Measurements from ENCODE around the gene IRX1. TPM values are rescaled to one million over a fixed set of nuclear protein-coding genes. Genes with fewer than 3 reads are reported as not detected.

Gene IRX1
- total and polyA plus RNA-seq, 2 of the 13 experiments (the other 11 are each of a cell fraction or from before 2014, with no cell fraction given): not detected

DNA sequence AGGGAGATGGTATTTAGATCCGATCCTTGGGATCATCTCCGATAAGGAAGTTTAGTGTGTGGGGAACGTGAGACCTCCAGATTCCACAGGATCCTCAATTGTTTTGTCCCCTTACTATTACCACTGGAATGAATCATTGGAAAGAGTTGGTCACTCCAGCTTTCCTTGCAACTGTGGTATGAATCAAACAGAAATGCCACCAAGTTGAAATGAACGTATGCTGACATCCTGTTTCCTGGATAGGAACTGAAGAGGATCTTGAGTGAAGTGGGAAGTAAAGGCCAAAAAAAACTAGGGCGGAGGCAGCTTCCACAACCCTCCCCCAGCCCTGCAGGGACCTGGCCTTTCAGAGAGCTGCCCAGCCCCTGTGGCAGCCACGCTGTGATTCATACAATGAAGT, 23.9 kb downstream of the IRX1 start:
- DNase-seq (ENCODE audit: low spot score) (no peak), ATAC-seq (no peak), FAIRE-seq (no peak)
- H3K9ac ChIP-seq (ENCODE audit: insufficient read depth, low read depth, low read length): no peak overlapping the region
- no peaks in the 10 kb centered on the region for H3K79me2 ChIP-seq (ENCODE audit: insufficient read depth, low read length)
- no TSS peak for BruUV-seq (replicated peaks)
- 0 out of 5 replicates have a peak, but pooled peaks cover 0 to 4% of the 10 kb centered on the region in 2 experiments for H3K27me3 ChIP-seq (ENCODE audit: control insufficient read depth in 1 of 2, insufficient read depth in 2 of 2, low read length in 2 of 2)
- H3K4me2 ChIP-seq (ENCODE audit: low read depth, low read length): no peak overlapping the region
- H2AFZ ChIP-seq (ENCODE audit: low read length): no peak overlapping the region
- H3K4me1 ChIP-seq (ENCODE audit: insufficient read depth, low read length): no peaks in the 10 kb centered on the region
- H3K9me3 ChIP-seq (ENCODE audit: low read length): no peaks in the 10 kb centered on the region
- H4K20me1 ChIP-seq (ENCODE audit: insufficient read depth, low read length): no peaks in the 10 kb centered on the region
- TF ChIP-seq ZNF234 (CRISPR knock-in tag; conservative IDR thresholded peaks at IDR 0.05): no peak
- TF ChIP-seq, protein P1, sequence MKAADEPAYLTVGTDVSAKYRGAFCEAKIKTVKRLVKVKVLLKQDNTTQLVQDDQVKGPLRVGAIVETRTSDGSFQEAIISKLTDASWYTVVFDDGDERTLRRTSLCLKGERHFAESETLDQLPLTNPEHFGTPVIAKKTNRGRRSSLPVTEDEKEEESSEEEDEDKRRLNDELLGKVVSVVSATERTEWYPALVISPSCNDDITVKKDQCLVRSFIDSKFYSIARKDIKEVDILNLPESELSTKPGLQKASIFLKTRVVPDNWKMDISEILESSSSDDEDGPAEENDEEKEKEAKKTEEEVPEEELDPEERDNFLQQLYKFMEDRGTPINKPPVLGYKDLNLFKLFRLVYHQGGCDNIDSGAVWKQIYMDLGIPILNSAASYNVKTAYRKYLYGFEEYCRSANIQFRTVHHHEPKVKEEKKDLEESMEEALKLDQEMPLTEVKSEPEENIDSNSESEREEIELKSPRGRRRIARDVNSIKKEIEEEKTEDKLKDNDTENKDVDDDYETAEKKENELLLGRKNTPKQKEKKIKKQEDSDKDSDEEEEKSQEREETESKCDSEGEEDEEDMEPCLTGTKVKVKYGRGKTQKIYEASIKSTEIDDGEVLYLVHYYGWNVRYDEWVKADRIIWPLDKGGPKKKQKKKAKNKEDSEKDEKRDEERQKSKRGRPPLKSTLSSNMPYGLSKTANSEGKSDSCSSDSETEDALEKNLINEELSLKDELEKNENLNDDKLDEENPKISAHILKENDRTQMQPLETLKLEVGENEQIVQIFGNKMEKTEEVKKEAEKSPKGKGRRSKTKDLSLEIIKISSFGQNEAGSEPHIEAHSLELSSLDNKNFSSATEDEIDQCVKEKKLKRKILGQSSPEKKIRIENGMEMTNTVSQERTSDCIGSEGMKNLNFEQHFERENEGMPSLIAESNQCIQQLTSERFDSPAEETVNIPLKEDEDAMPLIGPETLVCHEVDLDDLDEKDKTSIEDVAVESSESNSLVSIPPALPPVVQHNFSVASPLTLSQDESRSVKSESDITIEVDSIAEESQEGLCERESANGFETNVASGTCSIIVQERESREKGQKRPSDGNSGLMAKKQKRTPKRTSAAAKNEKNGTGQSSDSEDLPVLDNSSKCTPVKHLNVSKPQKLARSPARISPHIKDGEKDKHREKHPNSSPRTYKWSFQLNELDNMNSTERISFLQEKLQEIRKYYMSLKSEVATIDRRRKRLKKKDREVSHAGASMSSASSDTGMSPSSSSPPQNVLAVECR (CRISPR knock-in tag; IDR thresholded peaks at IDR 0.05; ENCODE audit: borderline replicate concordance): no peak
- TF ChIP-seq FOXA3 (CRISPR knock-in tag; IDR thresholded peaks at IDR 0.05): no peak
- TF ChIP-seq SNAI1 (CRISPR knock-in tag; IDR thresholded peaks at IDR 0.05; ENCODE audit: borderline replicate concordance): no peak
- TF ChIP-seq ZNF180 (CRISPR knock-in tag; IDR thresholded peaks at IDR 0.05; ENCODE audit: borderline replicate concordance, low read depth): no peak
- no peak for TF ChIP-seq HNRNPLL (IDR thresholded peaks at IDR 0.05; ENCODE audit: low read depth, low read length, poor library complexity, severe bottlenecking)
- no peak for TF ChIP-seq RFX1 (IDR thresholded peaks at IDR 0.05)
- TF ChIP-seq, protein P2, sequence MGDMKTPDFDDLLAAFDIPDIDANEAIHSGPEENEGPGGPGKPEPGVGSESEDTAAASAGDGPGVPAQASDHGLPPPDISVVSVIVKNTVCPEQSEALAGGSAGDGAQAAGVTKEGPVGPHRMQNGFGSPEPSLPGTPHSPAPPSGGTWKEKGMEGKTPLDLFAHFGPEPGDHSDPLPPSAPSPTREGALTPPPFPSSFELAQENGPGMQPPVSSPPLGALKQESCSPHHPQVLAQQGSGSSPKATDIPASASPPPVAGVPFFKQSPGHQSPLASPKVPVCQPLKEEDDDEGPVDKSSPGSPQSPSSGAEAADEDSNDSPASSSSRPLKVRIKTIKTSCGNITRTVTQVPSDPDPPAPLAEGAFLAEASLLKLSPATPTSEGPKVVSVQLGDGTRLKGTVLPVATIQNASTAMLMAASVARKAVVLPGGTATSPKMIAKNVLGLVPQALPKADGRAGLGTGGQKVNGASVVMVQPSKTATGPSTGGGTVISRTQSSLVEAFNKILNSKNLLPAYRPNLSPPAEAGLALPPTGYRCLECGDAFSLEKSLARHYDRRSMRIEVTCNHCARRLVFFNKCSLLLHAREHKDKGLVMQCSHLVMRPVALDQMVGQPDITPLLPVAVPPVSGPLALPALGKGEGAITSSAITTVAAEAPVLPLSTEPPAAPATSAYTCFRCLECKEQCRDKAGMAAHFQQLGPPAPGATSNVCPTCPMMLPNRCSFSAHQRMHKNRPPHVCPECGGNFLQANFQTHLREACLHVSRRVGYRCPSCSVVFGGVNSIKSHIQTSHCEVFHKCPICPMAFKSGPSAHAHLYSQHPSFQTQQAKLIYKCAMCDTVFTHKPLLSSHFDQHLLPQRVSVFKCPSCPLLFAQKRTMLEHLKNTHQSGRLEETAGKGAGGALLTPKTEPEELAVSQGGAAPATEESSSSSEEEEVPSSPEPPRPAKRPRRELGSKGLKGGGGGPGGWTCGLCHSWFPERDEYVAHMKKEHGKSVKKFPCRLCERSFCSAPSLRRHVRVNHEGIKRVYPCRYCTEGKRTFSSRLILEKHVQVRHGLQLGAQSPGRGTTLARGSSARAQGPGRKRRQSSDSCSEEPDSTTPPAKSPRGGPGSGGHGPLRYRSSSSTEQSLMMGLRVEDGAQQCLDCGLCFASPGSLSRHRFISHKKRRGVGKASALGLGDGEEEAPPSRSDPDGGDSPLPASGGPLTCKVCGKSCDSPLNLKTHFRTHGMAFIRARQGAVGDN (CRISPR knock-in tag; IDR thresholded peaks at IDR 0.05): no peak
- TF ChIP-seq, protein P3, sequence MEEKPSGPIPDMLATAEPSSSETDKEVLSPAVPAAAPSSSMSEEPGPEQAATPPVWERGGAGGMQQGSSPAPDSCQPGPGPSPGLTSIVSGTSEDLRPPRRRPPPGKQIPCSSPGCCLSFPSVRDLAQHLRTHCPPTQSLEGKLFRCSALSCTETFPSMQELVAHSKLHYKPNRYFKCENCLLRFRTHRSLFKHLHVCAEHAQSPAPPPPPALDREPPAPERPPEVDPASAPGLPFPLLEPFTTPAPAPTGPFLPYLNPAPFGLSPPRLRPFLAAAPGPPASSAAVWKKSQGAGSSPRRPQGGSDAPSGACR (CRISPR knock-in tag; IDR thresholded peaks at IDR 0.05): no peak
- TF ChIP-seq ZFAT (CRISPR knock-in tag; conservative IDR thresholded peaks at IDR 0.05): no peak
- no peak for TF ChIP-seq NFE2L2 (IDR thresholded peaks at IDR 0.05; ENCODE audit: low read length)
- no peak for TF ChIP-seq ZBTB42 (CRISPR knock-in tag; IDR thresholded peaks at IDR 0.05)
- TF ChIP-seq GLI4 (CRISPR knock-in tag; IDR thresholded peaks at IDR 0.05; ENCODE audit: borderline replicate concordance): no peak
- TF ChIP-seq PTBP1 (IDR thresholded peaks at IDR 0.05; ENCODE audit: low read depth, low read length, poor library complexity, severe bottlenecking): no peak
- TF ChIP-seq ZEB1 (IDR thresholded peaks at IDR 0.05; ENCODE audit: insufficient replicate concordance, low read depth): no peak
- TF ChIP-seq MED13 (CRISPR knock-in tag; IDR thresholded peaks at IDR 0.05): no peak
- WGBS (ENCODE audit: low lambda C conversion rate): 12% methylated on average over 6 of the region's 6 CpGs
- H3K36me3 ChIP-seq (replicated peaks in 1 of 2; ENCODE audit: control insufficient read depth in 1 of 2, insufficient read depth in 2 of 2, low read length in 2 of 2): no peaks in the 10 kb centered on the region
- in situ Hi-C loops (cut with HindIII; ENCODE audit: extremely low pct_ligation_motif_present, low pct_unique_long_range_greater_than_20kb) (no loop called here), intact Hi-C loops (cut with micrococcal nuclease; ENCODE audit: unreplicated experiment) (no loop called here)
- no peak overlapping the region for H3K4me3 ChIP-seq (replicated peaks in 1 of 3; ENCODE audit: insufficient read depth in 1 of 3, low read depth in 2 of 3, low read length in 3 of 3)
- H3K27ac ChIP-seq (ENCODE audit: extremely low read length, insufficient read depth, low read length): no peak overlapping the region
- CTCF ChIA-PET (ENCODE audit: low intra/inter-chr PET ratio, low total read pairs): no interaction called here
- POLR2A ChIA-PET: no interaction called here

Data from HepG2 (cell line).